SU-DHL-6 (cell line): ENCODE results near the gene HUS1B.

Source experiments
- CTCF ChIP-seq: fragments of 200-600 bp; sonication (generic); IDR thresholded peaks from one replicate; pipeline ENCODE4 v1.5.1; 2017; ENCODE audit warnings: antibody characterized with exemption, mild to moderate bottlenecking, low read length, moderate library complexity; ENCODE audit not compliant: insufficient read depth, poor library complexity, severe bottlenecking
- EZH2phosphoT487 ChIP-seq: fragments of 200-600 bp; sonication (generic), shearing (Covaris generic); conservative IDR thresholded peaks from 2 replicates; pipeline ENCODE4 v1.6.1; 2018; ENCODE audit warnings: mild to moderate bottlenecking, antibody characterized with exemption, low read length, moderate library complexity, mixed read lengths

- TF ChIP-seq CTCF (no peak), EZH2phosphoT487 (no peak)
These were observed 6.8 kb downstream of the HUS1B start for GRCh38 chr6:650098-650497.
